MM.1S (cell line): ENCODE results near the gene FIBCD1.

Experiments
- DNase-seq: peaks from one replicate; pipeline ENCODE4 v3.0.0-alpha.2; 2015
- H2AFZ ChIP-seq: fragments of 300-600 bp; sonication (generic); 2 replicates; pipeline ENCODE4 v1.6.0; 2016; ENCODE audit warnings: antibody characterized with exemption, low read length
- H3F3A ChIP-seq: fragments of 300-600 bp; sonication (generic); 2 replicates; pipeline ENCODE4 v1.6.1; 2016; ENCODE audit warnings: mild to moderate bottlenecking, antibody characterized with exemption, low read length, moderate library complexity, mixed read lengths; ENCODE audit not compliant: insufficient read depth
- H3K27ac ChIP-seq: fragments of 300-600 bp; sonication (generic); 2 replicates; pipeline ENCODE4 v1.5.1; 2016; ENCODE audit warnings: mild to moderate bottlenecking, low read length
- H3K27me3 ChIP-seq: fragments of 300-600 bp; sonication (generic); replicated peaks from 2 replicates; pipeline ENCODE4 v1.6.0; 2016; ENCODE audit warnings: low read length; ENCODE audit not compliant: insufficient read depth
- H3K36me3 ChIP-seq: fragments of 300-600 bp; sonication (generic); replicated peaks from 2 replicates; pipeline ENCODE4 v1.6.1; 2016; ENCODE audit warnings: mild to moderate bottlenecking, low read length, mixed read lengths; ENCODE audit not compliant: insufficient read depth
- H3K4me1 ChIP-seq: fragments of 300-600 bp; sonication (generic); 2 replicates; pipeline ENCODE4 v1.6.1; 2016; ENCODE audit warnings: low read length, mixed read lengths
- H3K4me2 ChIP-seq: fragments of 300-600 bp; sonication (generic); 2 replicates; pipeline ENCODE4 v1.6.0; 2016; ENCODE audit warnings: low read depth, low read length
- H3K4me3 ChIP-seq: fragments of 300-600 bp; sonication (generic); 2 replicates; pipeline ENCODE4 v1.5.1; 2016; ENCODE audit warnings: low read length, mixed read lengths
- H3K79me2 ChIP-seq: fragments of 300-600 bp; sonication (generic); 2 replicates; pipeline ENCODE4 v1.6.1; 2016; ENCODE audit warnings: mixed run types, low read length, mixed read lengths
- H3K9ac ChIP-seq: fragments of 300-600 bp; sonication (generic); 2 replicates; pipeline ENCODE4 v1.6.1; 2016; ENCODE audit warnings: low read length, mixed read lengths
- H3K9me2 ChIP-seq: fragments of 300-600 bp; sonication (generic); replicated peaks from 2 replicates; pipeline ENCODE4 v1.6.1; 2016; ENCODE audit warnings: mild to moderate bottlenecking, low read length, mixed read lengths; ENCODE audit not compliant: insufficient read depth
- H3K9me3 ChIP-seq: fragments of 300-600 bp; sonication (generic); replicated peaks from 2 replicates; pipeline ENCODE4 v1.6.1; 2016; ENCODE audit warnings: mild to moderate bottlenecking, low read length, mixed read lengths; ENCODE audit not compliant: insufficient read depth
- H4K20me1 ChIP-seq: fragments of 300-600 bp; sonication (generic); 2 replicates; pipeline ENCODE4 v1.6.1; 2016; ENCODE audit warnings: mild to moderate bottlenecking, low read length, moderate library complexity, mixed read lengths; ENCODE audit not compliant: insufficient read depth
- CTCF ChIP-seq: fragments of 300-600 bp; sonication (generic); IDR thresholded peaks from 2 replicates; pipeline ENCODE4 v1.5.1; 2016; ENCODE audit warnings: antibody characterized with exemption, low read length, mixed read lengths
- EZH2 ChIP-seq: fragments of 300-600 bp; sonication (generic); optimal IDR thresholded peaks from 2 replicates; pipeline ENCODE3; 2017; ENCODE audit warnings: low read depth, mild to moderate bottlenecking, antibody characterized with exemption, low read length, mixed read lengths
- EZH2phosphoT487 ChIP-seq: fragments of 300-600 bp; sonication (generic); IDR thresholded peaks from 2 replicates; pipeline ENCODE4 v1.6.1; 2018; ENCODE audit warnings: antibody characterized with exemption, low read length

The FIBCD1 gene

DNA sequence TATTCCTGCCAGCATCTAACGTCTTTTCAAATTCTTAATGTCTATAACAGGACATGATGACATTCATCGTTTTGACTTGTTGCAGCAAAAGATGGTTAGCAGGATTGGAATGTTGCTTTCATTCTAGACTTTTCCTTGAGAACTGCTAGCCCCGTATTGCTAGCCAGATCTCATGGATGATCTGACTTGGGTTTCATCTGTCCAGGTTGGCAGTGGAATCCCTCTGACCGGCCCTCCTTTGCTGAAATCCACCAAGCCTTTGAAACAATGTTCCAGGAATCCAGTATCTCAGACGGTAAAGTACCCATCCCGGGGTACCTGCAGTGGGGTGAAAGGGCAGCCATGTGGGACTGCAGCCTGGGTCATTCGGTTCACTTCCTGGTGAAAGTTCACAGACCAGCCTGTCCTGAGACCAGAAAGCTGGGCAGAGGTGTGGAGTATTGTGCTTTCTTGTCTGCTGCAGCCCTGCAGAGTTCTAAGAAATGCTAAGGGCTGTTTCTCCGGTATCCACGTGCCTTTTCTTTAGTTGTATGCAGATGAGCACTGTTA, 59.1 kb downstream of the FIBCD1 start:
- H3K4me3 ChIP-seq, result no peak overlapping the region
- no peaks in the 10 kb centered on the region for H3K27me3 ChIP-seq
- H3K27ac ChIP-seq, result no peak overlapping the region
- H3K79me2 ChIP-seq, result no peaks in the 10 kb centered on the region
- H4K20me1 ChIP-seq, result no peaks in the 10 kb centered on the region
- no peak overlapping the region for H2AFZ ChIP-seq
- H3K9me3 ChIP-seq, result no peaks in the 10 kb centered on the region
- no peak overlapping the region for H3K9ac ChIP-seq
- no peaks in the 10 kb centered on the region for H3F3A ChIP-seq
- H3K4me1 ChIP-seq, result no peaks in the 10 kb centered on the region
- H3K9me2 ChIP-seq, result no peaks in the 10 kb centered on the region
- no peak for TF ChIP-seq EZH2phosphoT487
- no peak for TF ChIP-seq EZH2
- TF ChIP-seq CTCF, result no peak
- no peak overlapping the region for H3K4me2 ChIP-seq
- no peak for DNase-seq
- no peaks in the 10 kb centered on the region for H3K36me3 ChIP-seq

GRCh38 chr9:130878295-130878694, 60.8 kb downstream of the FIBCD1 start:
- H4K20me1 ChIP-seq, result no peaks in the 10 kb centered on the region
- DNase-seq, result no peak

GRCh38 chr9:130877300-130877699, 61.7 kb downstream of the FIBCD1 start:
- no peak overlapping the region for H2AFZ ChIP-seq
- no peaks in the 10 kb centered on the region for H3K9me3 ChIP-seq
- H3K4me2 ChIP-seq, result no peak overlapping the region
- no peaks in the 10 kb centered on the region for H3K36me3 ChIP-seq
- H3K9ac ChIP-seq, result no peak overlapping the region
- no peak for DNase-seq
- TF ChIP-seq EZH2phosphoT487, result no peak
- TF ChIP-seq CTCF, result no peak
- no peak for TF ChIP-seq EZH2
- H3K4me1 ChIP-seq, result no peaks in the 10 kb centered on the region
- no peaks in the 10 kb centered on the region for H3K9me2 ChIP-seq
- H3K79me2 ChIP-seq, result no peaks in the 10 kb centered on the region
- H3F3A ChIP-seq, result no peaks in the 10 kb centered on the region
- H3K27ac ChIP-seq, result no peak overlapping the region
- H4K20me1 ChIP-seq, result no peaks in the 10 kb centered on the region
- no peaks in the 10 kb centered on the region for H3K27me3 ChIP-seq
- no peak overlapping the region for H3K4me3 ChIP-seq

More at GRCh38 chr9:130878295-130878694, 60.8 kb downstream of the FIBCD1 start:
- Histone ChIP-seq H3K9me3 (no peaks in the 10 kb centered on the region), H3K4me3 (no peak overlapping the region), H3F3A (no peaks in the 10 kb centered on the region), H3K27ac (no peak overlapping the region), H3K79me2 (no peaks in the 10 kb centered on the region), H3K9me2 (no peaks in the 10 kb centered on the region), H3K9ac (no peak overlapping the region), H3K36me3 (no peaks in the 10 kb centered on the region), H3K4me2 (no peak overlapping the region), H3K4me1 (no peaks in the 10 kb centered on the region), H2AFZ (no peak overlapping the region), H3K27me3 (no peaks in the 10 kb centered on the region)
- no peak for TF ChIP-seq EZH2phosphoT487
- no peak for TF ChIP-seq EZH2
- TF ChIP-seq CTCF, result no peak
